Mesodermal cell (in vitro differentiated cells): Measurements from ENCODE around the gene PLCL1.

Experiments
- H3K27ac ChIP-seq: 2 replicates; pipeline ENCODE4 v1.7.0; 2013; ENCODE audit warnings: mild to moderate bottlenecking, low read depth, low read length, moderate library complexity; ENCODE audit not compliant: severe bottlenecking
- H3K36me3 ChIP-seq: 2 replicates; pipeline ENCODE4 v1.7.1; 2013; ENCODE audit warnings: mild to moderate bottlenecking, low read length, moderate library complexity; ENCODE audit not compliant: control insufficient read depth, insufficient read depth
- H3K4me1 ChIP-seq: one replicate; pipeline ENCODE4 v1.7.1; 2013; ENCODE audit warnings: mild to moderate bottlenecking, low read length; ENCODE audit not compliant: insufficient read depth, control insufficient read depth, poor library complexity, severe bottlenecking
- H3K4me3 ChIP-seq: 2 replicates; pipeline ENCODE4 v1.7.0; 2013; ENCODE audit warnings: low read length, control low read depth, mild to moderate bottlenecking; ENCODE audit not compliant: insufficient read depth, poor library complexity, severe bottlenecking; ENCODE audit errors: extremely low read depth
- H3K9me3 ChIP-seq: 2 replicates; pipeline ENCODE4 v1.7.1; 2013; ENCODE audit warnings: mild to moderate bottlenecking, low read length, moderate library complexity; ENCODE audit not compliant: control insufficient read depth
- WGBS, 2 experiments: methylation state at CpG; one replicate each; pipeline ENCODE4 v1.1.5; 2013; ENCODE audit warnings: missing lambda C conversion rate in 2 of 2; ENCODE audit not compliant: insufficient coverage in 2 of 2; 5-methylcytosine and 5-hydroxymethylcytosine counted together

Gene PLCL1

DNA sequence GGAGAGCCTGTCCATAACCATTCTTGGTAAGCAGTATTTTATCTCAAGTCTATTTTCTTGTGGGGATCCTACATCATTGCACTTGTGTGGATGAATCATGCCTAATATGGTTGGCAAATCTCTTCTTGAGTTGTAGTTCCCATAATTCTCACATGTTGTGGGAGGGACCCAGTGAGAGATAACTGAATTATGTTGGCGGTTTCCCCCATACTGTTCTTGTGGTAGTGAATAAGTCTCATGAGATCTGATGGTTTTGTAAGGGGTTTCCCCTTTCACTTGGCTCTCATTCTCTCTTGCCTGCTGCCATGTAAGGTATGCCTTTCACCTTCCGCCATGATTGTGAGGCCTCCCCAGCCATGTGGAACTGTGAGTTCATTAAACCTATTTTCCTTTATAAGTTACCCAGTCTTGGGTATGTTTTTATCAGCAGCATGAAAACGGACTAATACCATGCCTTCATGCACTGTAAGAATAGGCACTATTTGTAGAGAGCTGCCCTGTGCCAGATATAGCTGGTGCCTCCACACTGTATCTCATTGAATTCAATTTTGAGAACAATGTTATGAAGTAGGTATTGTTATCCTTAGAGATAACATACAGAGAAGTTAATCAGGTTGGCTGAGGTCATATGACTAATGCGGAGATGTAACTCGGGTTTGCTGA lies 148.3 kb downstream of the PLCL1 start:
- H3K27ac ChIP-seq, result no peak overlapping the region
- no peaks in the 10 kb centered on the region for H3K36me3 ChIP-seq
- 95% methylated on average over 2 of the region's 5 CpGs; no CpG with 5 or more reads in 1 of the 2 experiments for WGBS, 2 experiments
- no peaks in the 10 kb centered on the region for H3K9me3 ChIP-seq
- no peak overlapping the region for H3K4me3 ChIP-seq
- peaks cover under 1% of the 10 kb centered on the region for H3K4me1 ChIP-seq

- Histone ChIP-seq H3K27ac (no peak overlapping the region), H3K4me1 (no peaks in the 10 kb centered on the region), H3K4me3 (no peak overlapping the region), H3K36me3 (no peaks in the 10 kb centered on the region), H3K9me3 (no peaks in the 10 kb centered on the region)
- 97 to 100% methylated on average over 3 to 4 of the region's 4 CpGs for WGBS, 2 experiments
Observed at GRCh38 chr2:197954328-197954727, 149.9 kb downstream of the PLCL1 start.

- WGBS, 2 experiments, result no CpG with 5 or more reads among the region's 3 CpGs
- no peak overlapping the region for H3K4me3 ChIP-seq
- H3K4me1 ChIP-seq, result no peaks in the 10 kb centered on the region
- no peaks in the 10 kb centered on the region for H3K9me3 ChIP-seq
- no peak overlapping the region for H3K27ac ChIP-seq
- no peaks in the 10 kb centered on the region for H3K36me3 ChIP-seq
Observed at GRCh38 chr2:197958592-197959150, 154.3 kb downstream of the PLCL1 start.

- Histone ChIP-seq H3K36me3 (no peaks in the 10 kb centered on the region), H3K4me3 (no peak overlapping the region), H3K27ac (no peak overlapping the region), H3K4me1 (no peaks in the 10 kb centered on the region), H3K9me3 (peaks cover 2% of the 10 kb centered on the region)
- 89 to 100% methylated on average over 1 of the region's 1 CpG for WGBS, 2 experiments
Observed at GRCh38 chr2:197959383-197959782, 155.0 kb downstream of the PLCL1 start.

GRCh38 chr2:197960786-197961185 lies 156.4 kb downstream of the PLCL1 start:
- H3K4me3 ChIP-seq, result no peak overlapping the region
- H3K9me3 ChIP-seq, result peaks cover 4% of the 10 kb centered on the region
- H3K4me1 ChIP-seq, result no peaks in the 10 kb centered on the region
- no peak overlapping the region for H3K27ac ChIP-seq
- H3K36me3 ChIP-seq, result no peaks in the 10 kb centered on the region
- WGBS, 2 experiments, result no CpG with 5 or more reads among the region's 2 CpGs

- no peaks in the 10 kb centered on the region for H3K4me1 ChIP-seq
- no peaks in the 10 kb centered on the region for H3K36me3 ChIP-seq
Observed at GRCh38 chr2:197964720-197965119, 160.3 kb downstream of the PLCL1 start.

GRCh38 chr2:197965756-197966155 lies 161.4 kb downstream of the PLCL1 start:
- H3K4me3 ChIP-seq, result no peak overlapping the region
- H3K9me3 ChIP-seq, result peaks cover 4% of the 10 kb centered on the region
- no peaks in the 10 kb centered on the region for H3K36me3 ChIP-seq
- H3K4me1 ChIP-seq, result no peaks in the 10 kb centered on the region
- no peak overlapping the region for H3K27ac ChIP-seq

More at GRCh38 chr2:197964720-197965119, 160.3 kb downstream of the PLCL1 start:
- peaks cover 4% of the 10 kb centered on the region for H3K9me3 ChIP-seq
- no peak overlapping the region for H3K27ac ChIP-seq
- no peak overlapping the region for H3K4me3 ChIP-seq

DNA sequence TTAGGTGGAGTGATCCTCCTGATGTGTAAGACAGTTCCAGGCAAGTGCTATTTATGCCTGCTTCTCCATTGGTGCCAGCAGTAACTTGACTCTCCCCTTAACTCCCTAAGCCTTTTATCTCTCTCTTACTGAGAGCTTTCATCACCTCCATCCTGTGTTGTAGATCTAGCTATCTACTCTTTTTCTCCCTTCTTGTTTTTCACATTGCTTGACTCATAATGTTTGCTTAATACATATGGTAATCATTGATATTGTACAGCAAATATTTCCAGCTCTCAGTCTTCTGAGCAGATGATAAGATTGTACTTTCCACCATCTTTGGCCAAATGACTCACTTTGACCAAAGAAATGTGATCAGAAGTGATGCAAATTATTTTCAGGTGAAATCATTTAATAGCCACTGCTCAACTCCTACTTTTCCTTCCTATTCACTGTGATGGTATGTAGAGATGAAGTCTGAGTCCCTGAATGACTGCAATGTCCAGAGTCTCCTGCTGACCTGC lies 165.0 kb downstream of the PLCL1 start:
- no peak overlapping the region for H3K4me3 ChIP-seq
- no peaks in the 10 kb centered on the region for H3K36me3 ChIP-seq
- no peaks in the 10 kb centered on the region for H3K4me1 ChIP-seq
- peaks cover 2% of the 10 kb centered on the region for H3K9me3 ChIP-seq
- H3K27ac ChIP-seq, result no peak overlapping the region

GRCh38 chr2:197972061-197972460 lies 167.7 kb downstream of the PLCL1 start:
- Histone ChIP-seq H3K36me3 (no peaks in the 10 kb centered on the region), H3K27ac (no peak overlapping the region), H3K4me3 (no peak overlapping the region), H3K9me3 (no peaks in the 10 kb centered on the region), H3K4me1 (no peaks in the 10 kb centered on the region)
- WGBS, 2 experiments, result 100% methylated on average over 1 of the region's 2 CpGs

GRCh38 chr2:197972587-197972986 lies 168.2 kb downstream of the PLCL1 start:
- H3K36me3 ChIP-seq, result no peaks in the 10 kb centered on the region
- no peak overlapping the region for H3K4me3 ChIP-seq
- WGBS, 2 experiments, result no CpG with 5 or more reads among the region's 2 CpGs
- no peaks in the 10 kb centered on the region for H3K4me1 ChIP-seq
- H3K27ac ChIP-seq, result no peak overlapping the region
- H3K9me3 ChIP-seq, result no peaks in the 10 kb centered on the region

GRCh38 chr2:197973772-197974171 lies 169.4 kb downstream of the PLCL1 start:
- Histone ChIP-seq H3K36me3 (no peaks in the 10 kb centered on the region), H3K4me1 (no peaks in the 10 kb centered on the region), H3K9me3 (no peaks in the 10 kb centered on the region), H3K27ac (no peak overlapping the region), H3K4me3 (no peak overlapping the region)
